Measurements from ENCODE around the gene DCBLD1. TPM values are rescaled to one million over a fixed set of nuclear protein-coding genes. Genes with fewer than 3 reads are reported as not detected.
"Not testable (repeated sequence)": the region's sequence is repeated elsewhere in the genome, so short reads cannot be mapped to it uniquely, and the experiment has no call there.

Gene DCBLD1
- total RNA-seq, 2 experiments from 2014 or later = 2.2 to 2.3 TPM

DNA sequence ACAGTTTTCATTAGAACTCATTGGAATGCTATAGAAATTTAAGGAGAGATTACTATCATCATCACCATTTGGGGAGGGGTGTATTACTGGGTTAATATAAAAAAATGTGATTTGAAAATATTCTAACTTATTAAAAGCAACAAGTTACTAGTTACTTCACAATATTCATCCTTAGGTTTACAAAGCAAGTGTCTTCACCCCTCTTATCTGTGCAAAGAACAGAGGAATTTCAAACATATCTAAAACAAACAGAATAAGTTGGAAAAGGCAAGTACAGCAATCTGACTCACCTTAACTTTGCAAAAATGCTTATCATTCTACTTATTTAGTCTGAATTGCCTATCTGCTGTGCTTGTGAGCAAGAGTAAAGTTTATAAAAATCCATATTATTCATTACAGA lies 32.9 kb downstream of the DCBLD1 start:
- TF ChIP-seq, protein P1, sequence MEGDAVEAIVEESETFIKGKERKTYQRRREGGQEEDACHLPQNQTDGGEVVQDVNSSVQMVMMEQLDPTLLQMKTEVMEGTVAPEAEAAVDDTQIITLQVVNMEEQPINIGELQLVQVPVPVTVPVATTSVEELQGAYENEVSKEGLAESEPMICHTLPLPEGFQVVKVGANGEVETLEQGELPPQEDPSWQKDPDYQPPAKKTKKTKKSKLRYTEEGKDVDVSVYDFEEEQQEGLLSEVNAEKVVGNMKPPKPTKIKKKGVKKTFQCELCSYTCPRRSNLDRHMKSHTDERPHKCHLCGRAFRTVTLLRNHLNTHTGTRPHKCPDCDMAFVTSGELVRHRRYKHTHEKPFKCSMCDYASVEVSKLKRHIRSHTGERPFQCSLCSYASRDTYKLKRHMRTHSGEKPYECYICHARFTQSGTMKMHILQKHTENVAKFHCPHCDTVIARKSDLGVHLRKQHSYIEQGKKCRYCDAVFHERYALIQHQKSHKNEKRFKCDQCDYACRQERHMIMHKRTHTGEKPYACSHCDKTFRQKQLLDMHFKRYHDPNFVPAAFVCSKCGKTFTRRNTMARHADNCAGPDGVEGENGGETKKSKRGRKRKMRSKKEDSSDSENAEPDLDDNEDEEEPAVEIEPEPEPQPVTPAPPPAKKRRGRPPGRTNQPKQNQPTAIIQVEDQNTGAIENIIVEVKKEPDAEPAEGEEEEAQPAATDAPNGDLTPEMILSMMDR (IDR thresholded peaks at IDR 0.05) = no peak
- ATAC-seq = no peak
- Mint-ChIP-seq H3K27me3 (peaks cover 2% of the 10 kb centered on the region), H3K27ac (no peak overlapping the region), H3K36me3 (ENCODE audit: low read depth) (no peaks in the 10 kb centered on the region), H3K9me3 (no peaks in the 10 kb centered on the region), H3K4me1 (ENCODE audit: low read depth) (no peaks in the 10 kb centered on the region), H3K4me3 (no peak overlapping the region)
- no peak for DNase-seq
- POLR2A ChIA-PET = no interaction called here
- intact Hi-C loops (cut with micrococcal nuclease) = no loop called here
- CTCF ChIA-PET = no interaction called here

DNA sequence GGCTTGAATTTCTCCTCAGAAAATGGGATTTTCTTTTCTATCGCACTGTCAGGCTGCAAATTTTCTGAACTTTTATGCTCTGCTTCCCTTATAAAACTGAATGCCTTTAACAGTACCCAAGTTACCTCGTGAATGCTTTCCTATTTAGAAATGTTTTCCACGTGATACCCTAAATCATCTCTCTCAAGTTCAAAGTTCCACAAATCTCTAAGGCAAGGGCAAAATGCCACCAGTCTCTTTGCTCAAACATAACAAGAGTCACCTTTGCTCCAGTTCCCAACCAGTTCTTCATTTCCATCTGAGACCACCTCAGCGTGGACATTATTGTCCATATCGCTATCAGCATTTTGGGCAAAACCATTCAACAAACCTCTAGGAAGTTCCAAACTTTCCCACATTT lies 35.5 kb downstream of the DCBLD1 start:
- ATAC-seq; H3K4me3 Mint-ChIP-seq; H3K4me1 Mint-ChIP-seq (ENCODE audit: low read depth); H3K36me3 Mint-ChIP-seq (ENCODE audit: low read depth); H3K27ac Mint-ChIP-seq; intact Hi-C loops (cut with micrococcal nuclease); H3K27me3 Mint-ChIP-seq; CTCF ChIA-PET; DNase-seq; H3K9me3 Mint-ChIP-seq: not testable (repeated sequence)
- POLR2A ChIA-PET = interaction anchor here (0.6 kb wide), 1 partner anchor 117 kb away, joined by 3 read pairs; no protein-coding TSS in a partner anchor

DNA sequence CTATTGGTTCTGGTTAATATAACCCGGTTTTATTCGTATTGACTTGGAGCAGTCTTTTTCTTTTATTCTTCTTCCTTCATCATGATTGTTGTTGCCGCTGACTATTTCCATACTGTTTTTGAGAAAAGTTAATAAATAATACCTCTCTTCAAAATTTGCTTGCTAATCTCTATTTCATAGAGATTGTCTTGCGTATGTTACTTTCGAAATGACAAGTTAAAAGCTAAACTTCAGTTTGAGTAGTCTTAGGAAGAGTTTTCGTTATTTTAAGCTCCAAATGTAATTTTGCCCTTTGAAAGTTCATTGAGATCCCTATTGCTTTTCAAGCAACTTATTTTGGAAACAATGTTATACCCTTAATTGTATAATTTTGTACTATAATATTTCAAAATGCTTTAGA lies 36.4 kb downstream of the DCBLD1 start:
- Mint-ChIP-seq H3K9me3 (no peaks in the 10 kb centered on the region), H3K4me3 (no peak overlapping the region), H3K4me1 (ENCODE audit: low read depth) (no peaks in the 10 kb centered on the region), H3K36me3 (ENCODE audit: low read depth) (no peaks in the 10 kb centered on the region), H3K27ac (no peak overlapping the region), H3K27me3 (peaks cover 2% of the 10 kb centered on the region)
- POLR2A ChIA-PET = no interaction called here
- CTCF ChIA-PET = no interaction called here
- intact Hi-C loops (cut with micrococcal nuclease) = no loop called here
- ATAC-seq = no peak
- TF ChIP-seq, protein P1 (IDR thresholded peaks at IDR 0.05) = no peak
- no peak for DNase-seq

DNA sequence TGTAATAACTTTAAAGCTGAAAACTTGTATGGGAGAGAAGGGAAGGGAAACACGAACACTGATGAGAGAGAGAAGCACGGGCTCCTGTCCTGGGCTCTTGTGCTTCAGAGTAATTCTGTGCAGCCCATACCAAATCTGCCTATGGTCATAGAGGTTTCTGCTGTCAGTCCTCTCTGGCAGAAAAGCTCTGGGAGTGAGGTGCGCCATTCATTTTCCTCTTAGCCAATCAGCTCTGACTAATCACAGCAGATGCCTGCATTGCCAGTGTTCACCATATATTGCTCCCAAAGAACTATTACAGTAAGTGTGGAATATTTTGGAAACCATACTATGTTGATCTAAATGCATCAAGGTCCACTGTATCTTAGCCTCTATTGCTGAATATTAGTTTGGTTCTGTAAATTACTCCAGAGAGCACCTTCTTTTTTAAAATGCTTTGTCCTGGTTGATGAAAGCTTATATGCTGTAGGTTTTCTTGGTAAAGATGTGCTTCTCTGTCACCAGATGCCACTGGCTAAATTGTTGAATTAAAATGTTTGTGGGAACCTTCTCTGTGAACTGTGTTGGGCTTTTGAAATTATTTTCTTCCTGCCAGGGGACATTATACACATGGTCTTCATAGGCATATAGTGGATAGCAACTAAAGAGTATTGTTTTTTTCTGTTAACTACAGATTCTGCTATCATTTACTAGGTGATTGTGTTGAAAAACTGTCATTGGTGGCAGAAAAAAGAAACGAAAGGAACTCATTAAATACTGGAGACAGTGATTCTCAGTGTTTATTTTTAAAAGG lies 38.3 kb downstream of the DCBLD1 start:
- POLR2A ChIA-PET = no interaction called here
- Mint-ChIP-seq H3K4me3 (no peak overlapping the region), H3K9me3 (no peaks in the 10 kb centered on the region), H3K27me3 (peaks cover 2% of the 10 kb centered on the region), H3K27ac (no peak overlapping the region), H3K4me1 (ENCODE audit: low read depth) (no peaks in the 10 kb centered on the region), H3K36me3 (ENCODE audit: low read depth) (no peaks in the 10 kb centered on the region)
- no peak for ATAC-seq
- DNase-seq = no peak
- intact Hi-C loops (cut with micrococcal nuclease) = no loop called here
- CTCF ChIA-PET = interaction anchor here (1.6 kb wide), 1 partner anchor 71 kb away, joined by 4 read pairs; no protein-coding TSS in a partner anchor
- TF ChIP-seq, protein P1 (IDR thresholded peaks at IDR 0.05) = no peak

DNA sequence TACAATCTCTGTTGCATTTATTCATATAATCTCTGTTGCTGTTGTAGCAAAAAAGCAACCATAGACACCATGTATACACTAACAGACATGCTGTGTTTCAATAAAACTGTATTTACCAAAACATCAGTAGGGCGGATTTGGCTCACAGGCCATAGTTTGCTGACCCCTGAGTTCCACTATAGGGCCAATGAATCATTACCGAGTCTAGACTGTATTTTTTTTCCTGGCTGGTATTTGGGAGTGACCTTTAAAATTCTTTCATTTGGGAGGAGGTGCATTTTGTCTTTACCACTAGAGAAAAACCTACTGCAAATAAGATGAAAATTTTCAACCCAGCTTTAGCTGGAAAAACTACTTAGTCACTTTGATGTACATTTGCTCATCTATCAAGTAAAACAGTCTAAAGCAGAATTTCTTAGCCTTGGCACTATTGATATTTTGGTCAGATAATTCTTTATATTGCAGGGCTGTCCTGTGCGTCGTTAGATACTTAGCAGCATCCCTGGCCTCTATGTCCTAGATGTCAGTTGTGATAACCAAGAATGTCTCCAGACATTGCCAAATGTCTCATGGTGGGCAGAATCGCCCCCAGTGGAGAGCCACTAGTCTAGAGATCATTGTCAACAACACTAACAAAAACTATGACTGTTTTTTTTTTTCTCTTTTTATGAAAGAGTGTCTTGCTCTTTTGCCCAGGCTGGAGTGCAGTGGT lies 39.5 kb downstream of the DCBLD1 start:
- Mint-ChIP-seq H3K27ac (no peak overlapping the region), H3K27me3 (no peaks in the 10 kb centered on the region), H3K4me3 (no peak overlapping the region), H3K36me3 (ENCODE audit: low read depth) (no peaks in the 10 kb centered on the region), H3K4me1 (ENCODE audit: low read depth) (no peaks in the 10 kb centered on the region), H3K9me3 (no peaks in the 10 kb centered on the region)
- CTCF ChIA-PET = interaction anchor here (1.4 to 1.6 kb wide), 2 partner anchors 10 to 72 kb away, joined by 3 to 4 read pairs; no protein-coding TSS in a partner anchor
- TF ChIP-seq, protein P1 (IDR thresholded peaks at IDR 0.05) = no peak
- no peak for DNase-seq
- no peak for ATAC-seq
- intact Hi-C loops (cut with micrococcal nuclease) = no loop called here
- POLR2A ChIA-PET = no interaction called here
